Adrenal gland (tissue), 5 donors: ENCODE data around the gene POLR2M.

Source experiments
- CTCF ChIP-seq, 6 experiments: fragments of 450-650 bp in 4 of 6; fragments of 200-600 bp in 2 of 6; sonication (generic) in 1 of 6; IDR thresholded peaks; 1 replicate in 5 of 6; 2 replicates in 1 of 6; pipeline versions ENCODE4 v1.5.1 to v1.8.0; 2016 to 2021; ENCODE audit warnings: antibody characterized with exemption in 6 of 6, mild to moderate bottlenecking in 2 of 6, moderate library complexity in 1 of 6
- POLR2A ChIP-seq, 2 donors: fragments of 450-650 bp; IDR thresholded peaks; one replicate each; pipeline ENCODE4 v1.6.1; 2017; ENCODE audit warnings: antibody characterized with exemption in 2 of 2, mild to moderate bottlenecking in 2 of 2, moderate library complexity in 1 of 2
- donor health status: DM: no; HTN: no; CAD: no.

GRCh38 chr15:57731530-57732103, 25.1 kb downstream of the POLR2M start:
- no peak for TF ChIP-seq POLR2A (IDR thresholded peaks at IDR 0.05)
- TF ChIP-seq CTCF (IDR thresholded peaks at IDR 0.05) = no peak
